NT2/D1 (cell line): Measurements from ENCODE around the gene SMTN.

Experiments used
- SUZ12 ChIP-seq: IDR thresholded peaks from 2 replicates; pipeline ENCODE4 v1.6.1; 2011; ENCODE audit not compliant: insufficient read length, insufficient read depth; ENCODE audit errors: extremely low read depth
- YY1 ChIP-seq: IDR thresholded peaks from 2 replicates; pipeline ENCODE4 v1.6.1; 2011; ENCODE audit not compliant: insufficient read length, insufficient read depth
- ZNF274 ChIP-seq: IDR thresholded peaks from 2 replicates; pipeline ENCODE4 v1.6.1; 2011; ENCODE audit warnings: mild to moderate bottlenecking, low read depth, low read length

GRCh38 chr22:31081963-31082605, 966 bp downstream of the SMTN start:
- TF ChIP-seq YY1, result no peak
- no peak for TF ChIP-seq SUZ12
- no peak for TF ChIP-seq ZNF274
